GM18502 (cell line): Measurements from ENCODE around the gene ARHGAP24.
"Not testable (repeated sequence)": the region's sequence is repeated elsewhere in the genome, so short reads cannot be mapped to it uniquely, and the experiment has no call there.

Experiments
- ATAC-seq: cut with Tn5 transposase; IDR thresholded peaks from one replicate; pipeline ENCODE4 v1.9.1; 2021; ENCODE audit warnings: mild to moderate bottlenecking; ENCODE audit not compliant: unreplicated experiment, poor library complexity

The ARHGAP24 gene

DNA sequence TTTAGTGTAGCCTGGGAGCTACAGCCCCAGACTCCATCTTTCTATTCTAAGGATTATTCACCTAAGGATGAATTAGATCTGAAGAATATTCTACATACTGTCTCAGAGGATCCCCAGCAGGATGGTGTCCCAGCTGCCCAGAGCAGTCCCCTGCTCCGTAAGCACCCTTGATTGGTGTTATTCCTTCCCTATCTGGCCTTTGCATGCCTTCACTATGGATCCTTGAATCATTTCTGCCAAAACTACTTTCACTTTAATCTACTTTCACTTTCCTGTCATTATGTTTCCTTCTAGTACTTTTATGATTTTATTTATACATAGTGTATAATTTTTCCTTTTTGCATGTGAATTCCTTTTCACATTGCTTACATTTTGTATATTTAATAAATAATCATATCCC, 39.2 kb downstream of the ARHGAP24 start:
- no peak for ATAC-seq

GRCh38 chr4:85514783-85515182, 39.8 kb downstream of the ARHGAP24 start:
- no peak for ATAC-seq

- ATAC-seq, result no peak
These were observed 40.8 kb downstream of the ARHGAP24 start for GRCh38 chr4:85515701-85516100.

DNA sequence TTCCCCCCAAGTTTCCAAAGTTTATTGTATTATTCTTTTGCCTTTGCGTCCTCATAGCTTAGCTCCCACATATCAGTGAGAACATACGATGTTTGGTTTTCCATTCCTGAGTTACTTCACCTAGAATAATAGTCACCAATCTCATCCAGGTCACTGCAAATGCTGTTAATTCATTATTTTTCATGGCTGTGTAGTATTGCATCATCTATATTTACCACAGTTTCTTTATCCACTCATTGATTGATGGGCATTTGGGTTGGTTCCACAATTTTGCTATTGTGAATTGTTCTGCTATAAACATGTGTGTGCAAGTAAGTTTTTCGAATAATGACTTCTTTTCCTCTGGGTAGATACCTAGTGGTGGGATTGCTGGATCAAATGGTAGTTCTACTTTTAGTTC, 43.6 kb downstream of the ARHGAP24 start:
- ATAC-seq, result not testable (repeated sequence)

GRCh38 chr4:85520765-85521749, 46.1 kb downstream of the ARHGAP24 start:
- ATAC-seq, result no peak

DNA sequence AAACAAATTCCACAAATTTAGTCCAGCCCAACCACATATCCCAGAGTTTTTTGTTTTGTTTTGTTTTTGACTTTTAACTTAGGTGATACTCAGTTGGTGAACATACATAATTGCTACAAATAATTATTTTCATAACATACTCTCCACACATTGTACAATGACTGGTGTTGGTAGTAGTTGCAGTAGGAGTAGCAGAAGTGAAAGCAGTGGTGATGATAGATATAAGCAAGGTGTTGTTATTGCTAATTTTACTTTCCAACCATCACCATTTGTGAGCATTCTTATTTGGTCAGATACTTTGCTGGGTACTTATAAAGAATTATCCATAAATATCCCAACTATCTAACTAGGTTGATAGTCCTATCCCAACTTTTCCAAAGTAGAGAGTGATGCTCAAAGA, 47.3 kb downstream of the ARHGAP24 start:
- ATAC-seq, result no peak

DNA sequence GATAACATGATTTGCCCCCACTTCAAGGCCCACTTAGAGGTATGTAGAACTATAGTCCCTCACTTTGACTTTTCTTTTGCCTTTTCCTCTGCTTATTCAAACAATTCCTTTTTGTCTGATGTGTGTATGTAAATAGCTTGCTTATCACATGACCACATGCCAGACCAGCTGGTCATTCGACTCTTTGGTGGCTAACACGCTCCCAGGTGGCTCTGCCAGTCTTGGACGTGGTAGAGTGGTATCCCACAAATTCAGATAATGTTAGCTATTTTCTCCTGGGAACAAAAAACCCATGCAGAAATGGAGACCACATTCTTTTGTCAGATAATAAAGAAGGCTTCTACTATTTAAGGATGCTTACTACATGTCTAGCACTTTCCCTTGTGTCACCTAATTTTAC, 47.9 kb downstream of the ARHGAP24 start:
- ATAC-seq, result no peak

DNA sequence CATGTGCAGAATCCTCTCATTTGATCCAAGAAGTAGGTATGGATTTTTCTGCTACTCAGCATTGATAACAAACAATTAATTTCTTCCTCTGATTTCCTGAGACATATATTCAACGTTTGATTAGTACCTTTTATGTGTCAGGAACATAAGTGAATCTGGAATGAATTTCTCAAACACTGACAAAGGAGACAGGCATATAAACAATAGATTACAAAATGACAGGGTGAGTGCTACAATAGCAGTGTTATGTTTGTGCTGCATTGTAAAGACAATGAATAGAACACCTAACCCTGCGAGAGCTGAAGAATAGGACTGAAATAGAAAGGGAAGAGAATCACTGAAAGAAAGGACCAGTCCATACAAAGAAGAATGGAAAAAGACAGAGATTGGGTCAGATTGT, 52.9 kb downstream of the ARHGAP24 start:
- ATAC-seq, result no peak

- ATAC-seq, result no peak
These were observed 56.8 kb downstream of the ARHGAP24 start for GRCh38 chr4:85531560-85532341.

- ATAC-seq, result no peak
These were observed 59.2 kb downstream of the ARHGAP24 start for GRCh38 chr4:85534120-85534519.

GRCh38 chr4:85543832-85544231, 68.9 kb downstream of the ARHGAP24 start:
- ATAC-seq, result no peak

GRCh38 chr4:85544751-85545150, 69.8 kb downstream of the ARHGAP24 start:
- ATAC-seq, result no peak

DNA sequence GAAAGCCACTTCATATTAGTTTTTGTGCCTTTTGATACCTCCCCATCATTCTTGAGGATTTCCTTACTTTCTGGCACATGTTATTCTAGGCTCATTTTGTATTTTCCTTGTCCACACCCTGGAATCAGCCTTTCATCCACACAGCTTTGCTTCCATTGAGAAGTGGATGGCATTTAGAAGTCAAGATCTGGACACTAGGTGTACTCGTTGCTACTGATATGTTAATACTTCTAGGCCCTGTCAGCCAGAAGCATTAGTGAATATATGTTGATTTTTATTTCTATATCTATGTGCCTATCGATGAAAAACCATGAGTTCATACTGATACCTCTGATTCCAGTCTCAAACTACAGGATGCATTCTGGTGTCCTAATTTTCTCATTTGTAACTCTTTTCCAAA, 73.2 kb downstream of the ARHGAP24 start:
- no peak for ATAC-seq

GRCh38 chr4:85548841-85549240, 73.9 kb downstream of the ARHGAP24 start:
- ATAC-seq, result no peak

DNA sequence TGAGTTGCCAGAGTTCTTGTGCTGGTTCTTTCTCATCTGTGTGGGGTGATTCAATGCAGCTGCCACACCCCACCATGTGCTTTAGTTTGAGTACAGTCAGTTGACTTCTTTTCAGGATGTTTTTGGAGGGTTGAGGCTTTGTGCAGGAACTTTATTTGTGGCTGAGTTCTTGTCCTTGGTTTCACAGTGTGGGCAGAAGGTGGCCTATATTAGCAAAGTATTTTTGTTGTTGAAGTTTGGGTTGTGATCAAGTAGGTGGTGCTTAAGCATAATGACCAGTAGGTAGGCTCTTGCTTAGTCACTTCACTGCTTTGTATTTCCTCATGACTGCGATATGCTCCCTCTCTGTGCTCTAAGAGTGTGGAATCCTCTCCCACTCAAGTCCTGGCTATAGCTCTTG, 80.3 kb downstream of the ARHGAP24 start:
- no peak for ATAC-seq

- no peak for ATAC-seq
These were observed 81.3 kb downstream of the ARHGAP24 start for GRCh38 chr4:85556283-85556682.

DNA sequence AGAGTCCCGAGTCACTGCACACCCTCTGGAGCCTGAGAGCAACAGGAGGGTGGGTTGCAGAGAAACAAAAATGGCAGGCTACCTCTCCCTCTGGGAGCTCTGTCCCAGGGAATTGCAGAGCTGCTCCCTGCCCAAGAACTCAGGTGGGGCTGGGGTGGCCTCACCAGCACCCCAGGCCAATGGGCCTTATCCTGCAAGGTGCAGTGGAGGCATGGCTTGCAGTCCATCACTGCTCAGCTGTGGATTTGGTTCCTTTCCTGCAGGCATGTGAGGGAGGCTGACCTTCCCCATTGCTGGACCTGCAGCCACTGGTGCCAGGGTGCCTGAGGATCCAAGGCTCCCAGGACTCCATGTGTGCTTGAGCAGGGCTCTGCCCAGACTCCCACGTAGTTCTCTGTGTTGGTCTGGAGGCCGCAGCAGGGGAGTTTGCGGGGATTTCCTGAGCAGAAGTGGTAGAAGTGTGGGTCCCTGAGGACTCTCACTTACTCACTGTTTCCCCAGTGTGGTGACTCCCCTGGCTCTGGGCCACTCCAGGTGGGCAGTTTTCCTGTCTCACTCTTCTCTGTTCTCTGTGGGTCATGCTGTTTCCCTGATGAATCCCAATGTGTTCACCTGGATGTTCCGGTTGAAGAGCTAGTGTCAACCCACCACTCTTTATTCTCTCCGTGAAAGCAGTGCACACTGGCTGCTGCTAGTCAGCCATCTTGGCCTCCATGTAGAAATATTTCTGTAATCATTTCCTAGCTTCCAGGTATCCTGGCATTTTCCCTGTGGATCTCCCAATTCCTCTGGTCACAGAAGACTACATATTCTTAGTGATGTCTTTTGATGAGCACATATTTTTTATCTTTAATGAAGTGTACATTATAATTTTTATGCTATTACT, 82.3 kb downstream of the ARHGAP24 start:
- peak; percentile 97 for ATAC-seq

- no peak for ATAC-seq
These were observed 91.0 kb downstream of the ARHGAP24 start for GRCh38 chr4:85565761-85566480.

DNA sequence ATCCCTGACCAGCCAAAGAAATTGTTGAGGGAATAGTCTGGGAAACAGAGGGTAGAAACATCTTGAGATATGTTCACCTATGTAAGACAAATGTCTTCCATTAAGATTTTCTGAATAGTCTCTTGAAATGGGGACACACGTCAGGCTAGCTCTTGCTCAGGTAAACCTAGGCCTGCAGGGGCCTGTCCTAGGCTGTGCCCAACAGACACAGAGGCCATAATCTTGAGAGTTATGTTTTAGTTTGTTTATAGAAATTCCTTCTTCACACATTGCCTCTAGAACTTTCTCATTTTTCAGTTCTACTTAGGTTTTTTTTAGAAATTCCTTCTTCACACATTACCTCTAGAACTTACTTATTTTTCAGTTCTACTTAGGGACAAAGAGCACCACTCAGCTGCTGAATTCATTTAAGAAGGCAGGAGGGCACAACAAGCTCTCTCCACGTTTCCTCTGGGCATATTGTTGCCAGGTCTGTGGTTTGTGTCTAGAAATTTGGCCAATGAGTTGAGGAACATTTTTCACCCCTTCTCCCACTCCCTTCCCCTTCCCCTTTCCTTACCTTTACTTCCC, 94.9 kb downstream of the ARHGAP24 start:
- peak; percentile 50 for ATAC-seq
